CD14-positive monocyte (primary cell): Measurements from ENCODE around the gene MARK4. TPM values are rescaled to one million over a fixed set of nuclear protein-coding genes. Genes with fewer than 3 reads are reported as not detected.

Experiments
- DNase-seq, 3 donors: peaks; one replicate each; pipeline ENCODE4 v3.0.0-alpha.2; 2011 to 2022
- H2AFZ ChIP-seq: 2 replicates; pipeline ENCODE4 v1.6.0; 2012; ENCODE audit warnings: mild to moderate bottlenecking, low read depth, low read length, inconsistent platforms; ENCODE audit not compliant: insufficient read depth, poor library complexity, severe bottlenecking
- H3K27ac ChIP-seq, 2 donors: 1 replicate in 1 of 2; 2 replicates in 1 of 2; pipeline ENCODE4 v1.5.1; 2012 to 2013; ENCODE audit warnings: low read length in 2 of 2, control low read depth in 1 of 2, inconsistent platforms in 1 of 2, low read depth in 1 of 2, mild to moderate bottlenecking in 1 of 2
- H3K27me3 ChIP-seq, 2 donors: one replicate each; pipeline versions ENCODE4 v1.6.0 to v1.6.1; 2011 to 2013; ENCODE audit warnings: low read length in 2 of 2; ENCODE audit not compliant: control insufficient read depth in 2 of 2, insufficient read depth in 2 of 2
- H3K36me3 ChIP-seq, 2 donors: replicated peaks in 1 of 2; 1 replicate in 1 of 2; 2 replicates in 1 of 2; pipeline versions ENCODE4 v1.5.1 to v1.6.1; 2012 to 2013; ENCODE audit warnings: low read length in 2 of 2, control low read depth in 1 of 2, inconsistent platforms in 1 of 2, mild to moderate bottlenecking in 1 of 2; ENCODE audit not compliant: insufficient read depth in 2 of 2, control insufficient read depth in 1 of 2
- H3K4me1 ChIP-seq, 2 donors: 1 replicate in 1 of 2; 2 replicates in 1 of 2; pipeline versions ENCODE4 v1.5.1 to v1.6.1; 2012 to 2013; ENCODE audit warnings: low read length in 2 of 2, control low read depth in 1 of 2, inconsistent platforms in 1 of 2, mild to moderate bottlenecking in 1 of 2, moderate library complexity in 1 of 2; ENCODE audit not compliant: insufficient read depth in 2 of 2, control insufficient read depth in 1 of 2
- H3K4me2 ChIP-seq: replicated peaks from 2 replicates; pipeline ENCODE3; 2012; ENCODE audit warnings: low read length, moderate library complexity, mild to moderate bottlenecking; ENCODE audit not compliant: poor library complexity, severe bottlenecking; ENCODE audit errors: extremely low read depth
- H3K4me3 ChIP-seq, 3 experiments: fragments of 200-600 bp in 1 of 3; sonication (generic) in 1 of 3; replicated peaks in 1 of 3; 1 replicate in 2 of 3; 2 replicates in 1 of 3; pipeline ENCODE4 v1.5.1; 2011 to 2013; ENCODE audit warnings: low read length in 3 of 3, mild to moderate bottlenecking in 3 of 3, control low read depth in 2 of 3, low read depth in 2 of 3, inconsistent platforms in 1 of 3, moderate library complexity in 1 of 3
- H3K79me2 ChIP-seq: 2 replicates; pipeline ENCODE4 v1.6.0; 2012; ENCODE audit warnings: mild to moderate bottlenecking, control low read depth, inconsistent platforms, low read length, moderate library complexity; ENCODE audit not compliant: insufficient read depth
- H3K9ac ChIP-seq: 2 replicates; pipeline ENCODE4 v1.6.0; 2017; ENCODE audit warnings: low read length, mild to moderate bottlenecking; ENCODE audit not compliant: insufficient read depth, poor library complexity, severe bottlenecking
- H3K9me3 ChIP-seq, 2 donors: replicated peaks in 1 of 2; 1 replicate in 1 of 2; 2 replicates in 1 of 2; pipeline versions ENCODE4 v1.5.1 to v1.6.1; 2012 to 2013; ENCODE audit warnings: low read length in 2 of 2, control low read depth in 1 of 2; ENCODE audit not compliant: control insufficient read depth in 1 of 2, insufficient read depth in 1 of 2
- H4K20me1 ChIP-seq: 2 replicates; pipeline ENCODE4 v1.6.0; 2012; ENCODE audit warnings: mild to moderate bottlenecking, low read length, control low read depth, moderate library complexity; ENCODE audit not compliant: insufficient read depth
- H3K27ac Mint-ChIP-seq, 7 donors: one replicate each; pipeline ENCODE4 v1.8.0; 2020; ENCODE audit warnings: mild to moderate bottlenecking in 7 of 7, mixed read lengths in 7 of 7, moderate library complexity in 6 of 7, inconsistent platforms in 2 of 7
- H3K27me3 Mint-ChIP-seq, 3 donors: one replicate each; pipeline ENCODE4 v1.8.0; 2021 to 2022; ENCODE audit warnings: low read depth in 3 of 3, mild to moderate bottlenecking in 3 of 3, mixed read lengths in 3 of 3, moderate library complexity in 3 of 3, inconsistent platforms in 1 of 3
- H3K36me3 Mint-ChIP-seq, 2 donors: one replicate each; pipeline ENCODE4 v1.8.0; 2020; ENCODE audit warnings: mixed read lengths in 2 of 2, inconsistent platforms in 1 of 2, mild to moderate bottlenecking in 1 of 2
- H3K4me1 Mint-ChIP-seq: one replicate; pipeline ENCODE4 v1.8.0; 2020; ENCODE audit warnings: mild to moderate bottlenecking, mixed read lengths
- H3K4me3 Mint-ChIP-seq, 2 donors: one replicate each; pipeline ENCODE4 v1.8.0; 2020; ENCODE audit warnings: mild to moderate bottlenecking in 2 of 2, mixed read lengths in 2 of 2, moderate library complexity in 1 of 2
- H3K9me3 Mint-ChIP-seq, 7 donors: one replicate each; pipeline ENCODE4 v1.8.0; 2020 to 2022; ENCODE audit warnings: mixed read lengths in 7 of 7, mild to moderate bottlenecking in 6 of 7, moderate library complexity in 6 of 7, inconsistent platforms in 2 of 7
- WGBS: methylation state at CpG from one replicate; pipeline ENCODE4 v1.1.5; 2013; ENCODE audit warnings: missing lambda C conversion rate; ENCODE audit not compliant: insufficient coverage; 5-methylcytosine and 5-hydroxymethylcytosine counted together
- intact Hi-C, 2 donors: fragments of 100-400 bp; cut with micrococcal nuclease; formaldehyde crosslinking; loops; one replicate each; pipeline versions ENCODE4 v1.15.0 to v1.15.1; 2023
- polyA plus RNA-seq, 3 donors: library from polyadenylated mRNA; depleted of rRNA in 1 of 3; unstranded in 2 of 3; stranded (reverse) in 1 of 3; fragments of 300-500 nt in 2 of 3; fragments of >200 nt in 1 of 3; fragmentation: Illumina TruSeq in 2 of 3; gene quantifications; 1 replicate in 2 of 3; 2 replicates in 1 of 3; pipeline ENCODE4 v1.2.3, GENCODE V29; 2012 to 2021
- TF ChIP-seq, protein P1 (sequence below): fragments of 200-600 bp; IDR thresholded peaks from one replicate; pipeline ENCODE4 v1.8.0; 2022; ENCODE audit warnings: antibody characterized with exemption, mild to moderate bottlenecking

MARK4 gene
- polyA plus RNA-seq, 3 donors: 0.59 to 18.4 (median 0.69) TPM

DNA sequence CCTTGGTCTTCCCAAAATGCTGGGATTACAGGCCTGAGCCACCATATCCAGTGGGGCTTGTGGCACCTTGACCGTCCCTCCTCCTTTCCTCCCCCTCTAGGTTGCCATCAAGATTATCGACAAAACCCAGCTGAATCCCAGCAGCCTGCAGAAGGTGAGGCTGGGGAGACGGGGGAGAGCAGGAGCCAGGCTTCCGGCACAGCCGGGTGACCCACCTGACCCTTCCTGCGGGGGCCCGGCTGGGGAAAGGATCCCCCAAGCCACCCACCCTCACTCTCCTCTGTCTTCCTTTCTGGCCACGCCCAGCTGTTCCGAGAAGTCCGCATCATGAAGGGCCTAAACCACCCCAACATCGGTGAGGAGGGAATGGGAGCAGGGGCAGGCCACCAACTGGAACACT is 11.9 kb downstream of the MARK4 start:
- Mint-ChIP-seq H3K27me3 (peaks cover 0 to 5% (median 0%) of the 10 kb centered on the region in 3 donors), H3K4me3 (no peak overlapping the region), H3K27ac (no peak overlapping the region), H3K36me3 (peaks cover 29 to 64% of the 10 kb centered on the region in 2 donors), H3K9me3 (peaks cover 0 to 2% (median 0%) of the 10 kb centered on the region in 7 donors), H3K4me1 (no peaks in the 10 kb centered on the region)
- Histone ChIP-seq H3K4me2 (no peak overlapping the region), H2AFZ (no peak overlapping the region), H4K20me1 (no peaks in the 10 kb centered on the region), H3K9me3 (no peaks in the 10 kb centered on the region), H3K9ac (no peak overlapping the region), H3K36me3 (peaks cover 12 to 34% of the 10 kb centered on the region in 2 donors), H3K27me3 (no peaks in the 10 kb centered on the region), H3K79me2 (no peaks in the 10 kb centered on the region), H3K4me3 (no peak overlapping the region), H3K4me1 (no peaks in the 10 kb centered on the region), H3K27ac (no peak overlapping the region)
- WGBS: 95% methylated on average over 3 of the region's 11 CpGs
- TF ChIP-seq, protein P1, sequence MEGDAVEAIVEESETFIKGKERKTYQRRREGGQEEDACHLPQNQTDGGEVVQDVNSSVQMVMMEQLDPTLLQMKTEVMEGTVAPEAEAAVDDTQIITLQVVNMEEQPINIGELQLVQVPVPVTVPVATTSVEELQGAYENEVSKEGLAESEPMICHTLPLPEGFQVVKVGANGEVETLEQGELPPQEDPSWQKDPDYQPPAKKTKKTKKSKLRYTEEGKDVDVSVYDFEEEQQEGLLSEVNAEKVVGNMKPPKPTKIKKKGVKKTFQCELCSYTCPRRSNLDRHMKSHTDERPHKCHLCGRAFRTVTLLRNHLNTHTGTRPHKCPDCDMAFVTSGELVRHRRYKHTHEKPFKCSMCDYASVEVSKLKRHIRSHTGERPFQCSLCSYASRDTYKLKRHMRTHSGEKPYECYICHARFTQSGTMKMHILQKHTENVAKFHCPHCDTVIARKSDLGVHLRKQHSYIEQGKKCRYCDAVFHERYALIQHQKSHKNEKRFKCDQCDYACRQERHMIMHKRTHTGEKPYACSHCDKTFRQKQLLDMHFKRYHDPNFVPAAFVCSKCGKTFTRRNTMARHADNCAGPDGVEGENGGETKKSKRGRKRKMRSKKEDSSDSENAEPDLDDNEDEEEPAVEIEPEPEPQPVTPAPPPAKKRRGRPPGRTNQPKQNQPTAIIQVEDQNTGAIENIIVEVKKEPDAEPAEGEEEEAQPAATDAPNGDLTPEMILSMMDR: no peak
- intact Hi-C loops: no loop called here
- DNase-seq: no peak

GRCh38 chr19:45264781-45265317 is 13.8 kb downstream of the MARK4 start:
- Histone ChIP-seq H3K4me3 (no peak overlapping the region), H3K27ac (no peak overlapping the region), H2AFZ (no peak overlapping the region), H3K27me3 (no peaks in the 10 kb centered on the region), H3K9me3 (no peaks in the 10 kb centered on the region), H3K4me1 (no peaks in the 10 kb centered on the region), H3K79me2 (no peaks in the 10 kb centered on the region), H3K36me3 (peaks cover 19 to 35% of the 10 kb centered on the region in 2 donors), H3K4me2 (no peak overlapping the region), H4K20me1 (no peaks in the 10 kb centered on the region), H3K9ac (no peak overlapping the region)
- Mint-ChIP-seq H3K4me1 (no peaks in the 10 kb centered on the region), H3K27me3 (peaks cover 0 to 3% (median 0%) of the 10 kb centered on the region in 3 donors), H3K36me3 (peaks cover 32 to 68% of the 10 kb centered on the region in 2 donors), H3K9me3 (peaks cover 0 to 2% (median 0%) of the 10 kb centered on the region in 7 donors), H3K4me3 (no peak overlapping the region), H3K27ac (no peak overlapping the region)
- no peak for DNase-seq
- intact Hi-C loops: no loop called here
- WGBS: 98% methylated on average over 18 of the region's 19 CpGs
- TF ChIP-seq, protein P1: no peak
